Smooth muscle cell (in vitro differentiated cells): ENCODE measurements around the gene UBE2D2. TPM values are rescaled to one million over a fixed set of nuclear protein-coding genes. Genes with fewer than 3 reads are reported as not detected.

Source experiments
- DNase-seq: peaks from one replicate; lab custom pipeline; 2025; ENCODE audit not compliant: unreplicated experiment; lab: John Stamatoyannopoulos, UW
- H2AFZ ChIP-seq: fragments of 200-600 bp; sonication (generic); 2 replicates; pipeline ENCODE4 v1.6.0; 2016; ENCODE audit warnings: antibody characterized with exemption, low read depth, mild to moderate bottlenecking
- H3F3A ChIP-seq: fragments of 200-600 bp; sonication (generic); 2 replicates; pipeline ENCODE4 v1.6.0; 2017; ENCODE audit warnings: antibody characterized with exemption, low read depth
- H3K27ac ChIP-seq: fragments of 200-600 bp; sonication (generic); 2 replicates; pipeline ENCODE4 v1.5.1; 2016; ENCODE audit warnings: low read depth, mild to moderate bottlenecking
- H3K27me3 ChIP-seq: fragments of 200-600 bp; sonication (generic); 2 replicates; pipeline ENCODE4 v1.6.1; 2016; ENCODE audit warnings: low read depth, mild to moderate bottlenecking
- H3K36me3 ChIP-seq: fragments of 200-600 bp; sonication (generic); 2 replicates; pipeline ENCODE4 v1.5.1; 2016; ENCODE audit warnings: low read depth
- H3K4me1 ChIP-seq: fragments of 200-600 bp; sonication (generic); 2 replicates; pipeline ENCODE4 v1.5.1; 2016; ENCODE audit warnings: low read depth
- H3K4me2 ChIP-seq: fragments of 200-600 bp; sonication (generic); 2 replicates; pipeline ENCODE4 v1.6.0; 2016; ENCODE audit warnings: mild to moderate bottlenecking
- H3K4me3 ChIP-seq: fragments of 200-600 bp; sonication (generic); 2 replicates; pipeline ENCODE4 v1.5.1; 2016; ENCODE audit warnings: mild to moderate bottlenecking
- H3K79me2 ChIP-seq: fragments of 200-600 bp; sonication (generic); 2 replicates; pipeline ENCODE4 v1.6.0; 2016; ENCODE audit warnings: low read depth, mild to moderate bottlenecking
- H3K9ac ChIP-seq: fragments of 200-600 bp; sonication (generic); 2 replicates; pipeline ENCODE4 v1.6.0; 2016; ENCODE audit warnings: low read depth
- H3K9me3 ChIP-seq: fragments of 200-600 bp; sonication (generic); replicated peaks from 2 replicates; pipeline ENCODE4 v1.5.1; 2016; ENCODE audit warnings: low read depth
- H4K20me1 ChIP-seq: fragments of 200-600 bp; sonication (generic); 2 replicates; pipeline ENCODE4 v1.6.0; 2016; ENCODE audit warnings: low read depth
- CTCF ChIP-seq: fragments of 200-600 bp; sonication (generic); IDR thresholded peaks from 2 replicates; pipeline ENCODE4 v1.5.1; 2017; ENCODE audit warnings: borderline replicate concordance, mild to moderate bottlenecking, antibody characterized with exemption; ENCODE audit not compliant: insufficient read depth, poor library complexity, severe bottlenecking
- WGBS: methylation state at CpG from one replicate; pipeline ENCODE4 v1.1.7; 2016; ENCODE audit warnings: low lambda C conversion rate; 5-methylcytosine and 5-hydroxymethylcytosine counted together
- polyA plus RNA-seq: library from polyadenylated mRNA; unstranded; fragments of >200 nt; fragmentation: Nextera tagmentation; extraction: Ambion mirVana; gene quantifications from 2 replicates; pipeline ENCODE4 v1.2.1, GENCODE V29; 2016
- total RNA-seq: library from RNA; depleted of rRNA; stranded (reverse); fragments of >200 nt; gene quantifications from 2 replicates; pipeline ENCODE4 v1.2.3, GENCODE V29; 2014

The UBE2D2 gene
- total and polyA plus RNA-seq, 2 experiments from 2014 or later: 69.3 to 174 TPM

GRCh38 chr5:139644646-139645429, 83.7 kb downstream of the UBE2D2 start:
- H3K4me1 ChIP-seq: peaks cover 20% of the 10 kb centered on the region
- no peak for DNase-seq
- peaks cover 19% of the 10 kb centered on the region for H3K79me2 ChIP-seq
- peaks cover 9% of the 10 kb centered on the region for H4K20me1 ChIP-seq
- H3K36me3 ChIP-seq: no peaks in the 10 kb centered on the region
- H3K9ac ChIP-seq: no peak overlapping the region
- H3K4me2 ChIP-seq: no peak overlapping the region
- TF ChIP-seq CTCF: no peak
- H3F3A ChIP-seq: peaks cover 9% of the 10 kb centered on the region
- H2AFZ ChIP-seq: no peak overlapping the region
- no peaks in the 10 kb centered on the region for H3K9me3 ChIP-seq
- no peaks in the 10 kb centered on the region for H3K27me3 ChIP-seq
- no peak overlapping the region for H3K4me3 ChIP-seq
- WGBS: 97% methylated on average over 3 of the region's 3 CpGs
- H3K27ac ChIP-seq: no peak overlapping the region

- Histone ChIP-seq H3K4me2 (no peak overlapping the region), H2AFZ (no peak overlapping the region), H3K79me2 (peaks cover 25% of the 10 kb centered on the region), H3K4me1 (peaks cover 20% of the 10 kb centered on the region), H3K36me3 (no peaks in the 10 kb centered on the region), H4K20me1 (peaks cover 15% of the 10 kb centered on the region), H3K4me3 (no peak overlapping the region), H3K9ac (no peak overlapping the region), H3K27me3 (no peaks in the 10 kb centered on the region), H3F3A (peaks cover 9% of the 10 kb centered on the region), H3K27ac (no peak overlapping the region), H3K9me3 (no peaks in the 10 kb centered on the region)
- WGBS: 91% methylated on average over 3 of the region's 3 CpGs
- TF ChIP-seq CTCF: no peak
- DNase-seq: no peak
Measured at GRCh38 chr5:139645430-139645871, 84.3 kb downstream of the UBE2D2 start.

GRCh38 chr5:139646111-139646510, 85.0 kb downstream of the UBE2D2 start:
- peaks cover 22% of the 10 kb centered on the region for H4K20me1 ChIP-seq
- WGBS: 91% methylated on average over 3 of the region's 3 CpGs
- no peak overlapping the region for H2AFZ ChIP-seq
- H3K4me2 ChIP-seq: no peak overlapping the region
- DNase-seq: no peak
- no peak for TF ChIP-seq CTCF
- no peaks in the 10 kb centered on the region for H3K9me3 ChIP-seq
- no peak overlapping the region for H3K9ac ChIP-seq
- peaks cover 26% of the 10 kb centered on the region for H3K4me1 ChIP-seq
- H3F3A ChIP-seq: peaks cover 15% of the 10 kb centered on the region
- H3K4me3 ChIP-seq: no peak overlapping the region
- no peaks in the 10 kb centered on the region for H3K27me3 ChIP-seq
- H3K36me3 ChIP-seq: no peaks in the 10 kb centered on the region
- H3K79me2 ChIP-seq: peaks cover 32% of the 10 kb centered on the region
- H3K27ac ChIP-seq: no peak overlapping the region
